Esophagus squamous epithelium (tissue), 5 donors: ENCODE data around the gene KCNAB2. TPM values are rescaled to one million over a fixed set of nuclear protein-coding genes. Genes with fewer than 3 reads are reported as not detected.

Experiments
- DNase-seq: peaks from one replicate; lab custom pipeline; 2025; lab: John Stamatoyannopoulos, UW
- H3K27ac ChIP-seq, 4 donors: fragments of 200-600 bp; sonication (generic); one replicate each; pipeline ENCODE4 v1.5.1; 2016 to 2019; ENCODE audit warnings: mild to moderate bottlenecking in 1 of 4
- H3K27me3 ChIP-seq, 4 donors: fragments of 200-600 bp; sonication (generic); 1 replicate in 3 of 4; 2 replicates in 1 of 4; pipeline versions ENCODE4 v1.5.1 to v1.6.0; 2017 to 2021; ENCODE audit warnings: antibody characterized with exemption in 1 of 4
- H3K36me3 ChIP-seq, 3 donors: fragments of 200-600 bp; sonication (generic); one replicate each; pipeline ENCODE4 v1.5.1; 2016 to 2019
- H3K4me1 ChIP-seq, 3 donors: fragments of 200-600 bp; sonication (generic); one replicate each; pipeline ENCODE4 v1.5.1; 2017 to 2019
- H3K4me3 ChIP-seq, 4 donors: fragments of 200-600 bp; sonication (generic); 1 replicate in 3 of 4; 2 replicates in 1 of 4; pipeline ENCODE4 v1.5.1; 2016 to 2019; ENCODE audit warnings: mild to moderate bottlenecking in 2 of 4, moderate library complexity in 1 of 4
- H3K9me3 ChIP-seq, 3 donors: fragments of 200-600 bp; sonication (generic); one replicate each; pipeline ENCODE4 v1.5.1; 2016 to 2019
- POLR2A ChIP-seq, 4 donors: fragments of 450-650 bp; IDR thresholded peaks; one replicate each; pipeline ENCODE4 v1.6.1; 2017; ENCODE audit warnings: antibody characterized with exemption in 4 of 4, mild to moderate bottlenecking in 4 of 4, moderate library complexity in 3 of 4
- WGBS, 2 donors: methylation state at CpG; one replicate each; pipeline ENCODE4 v1.1.5; 2018; 5-methylcytosine and 5-hydroxymethylcytosine counted together
- intact Hi-C: fragments of 100-400 bp; cut with DNase I; formaldehyde crosslinking; loops from one replicate; pipeline ENCODE4 v1.15.0; 2022
- total RNA-seq, 4 donors: library from RNA; depleted of rRNA; stranded (reverse); fragments of >200 nt; gene quantifications; one replicate each; pipeline ENCODE4 v1.1.0, GENCODE V29; 2016
- TF ChIP-seq, protein P1 (sequence below), 6 experiments: fragments of 450-650 bp in 4 of 6; fragments of 200-600 bp in 2 of 6; sonication (generic) in 2 of 6; IDR thresholded peaks; one replicate each; pipeline ENCODE4 v1.5.1; 2016 to 2019; ENCODE audit warnings: antibody characterized with exemption in 6 of 6, mild to moderate bottlenecking in 4 of 6, moderate library complexity in 4 of 6
- donor health status: DM: yes; HTN: yes; CAD: no.

KCNAB2 gene
- total RNA-seq, 4 donors from 2014 or later = 1.8 to 9.3 (median 3.9) TPM

DNA sequence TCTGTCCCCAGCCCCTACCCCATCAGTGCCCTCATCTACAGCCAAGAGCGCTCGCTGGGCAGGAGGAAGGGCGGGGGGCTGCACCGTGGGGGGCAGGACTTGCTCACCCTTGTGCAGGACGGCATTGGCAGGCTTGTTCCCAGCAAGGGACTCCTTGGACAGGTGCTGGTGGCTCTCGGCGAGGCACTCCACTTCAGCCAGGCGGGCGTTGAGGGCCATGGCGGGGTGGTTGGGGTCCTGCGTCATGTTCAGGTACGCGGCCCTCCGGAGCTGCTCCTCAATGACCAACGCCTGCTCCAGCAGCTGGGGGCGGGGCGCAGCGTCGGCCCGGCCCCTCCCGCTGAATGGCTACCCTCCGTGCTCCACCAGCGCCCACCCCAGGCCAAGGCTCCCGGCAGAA lies 64.0 kb downstream of the KCNAB2 start:
- intact Hi-C loops = no loop called here
- DNase-seq = no peak
- Histone ChIP-seq H3K4me3 (no peak overlapping the region), H3K36me3 (no peaks in the 10 kb centered on the region), H3K27ac (no peak overlapping the region), H3K27me3 (peaks cover 0 to 55% (median 0%) of the 10 kb centered on the region in 4 donors), H3K4me1 (no peaks in the 10 kb centered on the region), H3K9me3 (no peaks in the 10 kb centered on the region)
- TF ChIP-seq POLR2A (IDR thresholded peaks at IDR 0.05) = no peak
- TF ChIP-seq, protein P1, sequence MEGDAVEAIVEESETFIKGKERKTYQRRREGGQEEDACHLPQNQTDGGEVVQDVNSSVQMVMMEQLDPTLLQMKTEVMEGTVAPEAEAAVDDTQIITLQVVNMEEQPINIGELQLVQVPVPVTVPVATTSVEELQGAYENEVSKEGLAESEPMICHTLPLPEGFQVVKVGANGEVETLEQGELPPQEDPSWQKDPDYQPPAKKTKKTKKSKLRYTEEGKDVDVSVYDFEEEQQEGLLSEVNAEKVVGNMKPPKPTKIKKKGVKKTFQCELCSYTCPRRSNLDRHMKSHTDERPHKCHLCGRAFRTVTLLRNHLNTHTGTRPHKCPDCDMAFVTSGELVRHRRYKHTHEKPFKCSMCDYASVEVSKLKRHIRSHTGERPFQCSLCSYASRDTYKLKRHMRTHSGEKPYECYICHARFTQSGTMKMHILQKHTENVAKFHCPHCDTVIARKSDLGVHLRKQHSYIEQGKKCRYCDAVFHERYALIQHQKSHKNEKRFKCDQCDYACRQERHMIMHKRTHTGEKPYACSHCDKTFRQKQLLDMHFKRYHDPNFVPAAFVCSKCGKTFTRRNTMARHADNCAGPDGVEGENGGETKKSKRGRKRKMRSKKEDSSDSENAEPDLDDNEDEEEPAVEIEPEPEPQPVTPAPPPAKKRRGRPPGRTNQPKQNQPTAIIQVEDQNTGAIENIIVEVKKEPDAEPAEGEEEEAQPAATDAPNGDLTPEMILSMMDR (IDR thresholded peaks at IDR 0.05) = no peak
- WGBS, 2 donors = 92% methylated on average over 5 of the region's 24 CpGs; no CpG with 5 or more reads in 1 of the 2 donors

DNA sequence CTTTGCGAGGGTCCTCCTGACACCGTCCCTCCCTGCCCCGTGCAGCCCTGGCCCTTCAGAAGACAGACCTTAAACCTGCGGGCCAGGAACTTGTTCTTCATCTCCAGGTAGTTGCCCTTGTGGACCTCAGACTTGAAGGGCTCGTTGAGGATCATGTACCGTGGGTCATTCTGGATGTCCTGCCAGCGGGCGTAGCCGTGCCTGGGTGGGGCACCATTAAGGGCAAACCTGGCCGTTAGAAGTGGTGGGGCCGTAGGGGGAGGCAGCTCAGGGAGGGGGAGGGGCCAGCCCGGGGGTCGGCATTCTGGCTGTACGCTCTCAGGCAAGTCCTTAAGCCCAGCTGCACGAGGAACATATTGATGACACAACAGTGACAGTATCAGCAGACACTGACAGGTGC lies 64.6 kb downstream of the KCNAB2 start:
- Histone ChIP-seq H3K9me3 (no peaks in the 10 kb centered on the region), H3K27me3 (peaks cover 0 to 49% (median 0%) of the 10 kb centered on the region in 4 donors), H3K27ac (no peak overlapping the region), H3K36me3 (no peaks in the 10 kb centered on the region), H3K4me1 (no peaks in the 10 kb centered on the region), H3K4me3 (no peak overlapping the region)
- intact Hi-C loops = no loop called here
- DNase-seq = no peak
- TF ChIP-seq, protein P1 (IDR thresholded peaks at IDR 0.05) = no peak
- WGBS, 2 donors = 62 to 80% methylated on average over 3 to 14 of the region's 15 CpGs

DNA sequence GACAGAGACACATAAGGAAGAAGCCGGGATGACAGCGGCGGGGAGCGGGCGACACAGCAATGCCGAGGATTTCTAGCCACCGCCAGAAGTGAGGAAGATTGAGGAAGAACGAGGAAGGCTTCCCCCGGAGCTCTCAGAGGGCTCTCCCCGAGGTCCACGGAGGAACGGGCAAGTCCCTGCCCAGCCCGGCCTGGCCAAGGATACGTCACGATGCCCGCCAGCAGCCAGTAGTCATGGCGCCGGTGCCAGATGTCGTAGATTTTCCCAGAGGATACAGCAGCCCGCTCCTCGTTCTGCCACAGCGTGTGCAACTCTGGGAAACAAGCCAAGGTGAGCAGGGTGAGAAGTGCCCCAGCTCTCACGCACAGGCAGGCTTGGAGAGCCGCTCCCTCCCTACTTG lies 65.9 kb downstream of the KCNAB2 start:
- 76 to 79% methylated on average over 14 to 18 of the region's 24 CpGs for WGBS, 2 donors

DNA sequence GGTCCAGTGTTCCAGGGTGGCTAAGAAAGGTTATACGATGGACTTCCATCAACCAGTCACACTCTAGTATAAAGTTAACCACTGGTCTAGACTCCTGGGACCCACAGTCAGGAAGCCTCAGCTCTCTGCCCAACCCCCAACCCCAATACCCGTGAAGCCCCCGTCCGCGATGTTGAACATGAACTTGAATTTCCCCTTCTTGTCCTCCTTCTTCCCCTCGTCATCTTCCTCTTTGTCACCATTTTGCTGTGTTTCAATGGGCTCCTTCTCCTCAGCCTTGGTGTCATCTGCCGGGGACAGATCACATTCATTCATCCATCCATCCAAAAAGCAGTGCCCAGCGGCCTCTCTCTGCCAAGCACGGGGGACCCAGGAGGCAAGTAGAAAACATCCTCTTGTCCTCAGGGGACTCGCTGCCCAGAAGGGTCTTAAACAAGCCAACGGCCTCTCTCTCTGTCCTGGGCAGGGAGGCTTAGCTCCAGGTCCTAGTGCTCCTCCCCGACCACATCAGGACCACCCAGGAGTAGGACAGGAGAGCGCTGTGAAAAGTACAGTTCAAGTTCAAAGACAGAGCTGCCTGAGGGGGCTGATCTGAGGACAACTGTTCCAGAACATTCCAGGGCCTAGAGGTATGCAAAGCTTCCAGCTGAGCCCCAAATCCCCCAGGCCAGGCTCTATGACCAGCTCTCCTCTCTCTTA lies 66.5 kb downstream of the KCNAB2 start:
- no peak for DNase-seq
- no peak overlapping the region for H3K27ac ChIP-seq
- TF ChIP-seq, protein P1 (IDR thresholded peaks at IDR 0.05) = no peak
- TF ChIP-seq POLR2A (IDR thresholded peaks at IDR 0.05) = no peak
- intact Hi-C loops = no loop called here
- no peaks in the 10 kb centered on the region for H3K9me3 ChIP-seq
- H3K36me3 ChIP-seq = no peaks in the 10 kb centered on the region
- H3K4me3 ChIP-seq = no peak overlapping the region
- H3K27me3 ChIP-seq = peaks cover 0 to 41% (median 0%) of the 10 kb centered on the region in 4 donors
- no peaks in the 10 kb centered on the region for H3K4me1 ChIP-seq
- 82 to 85% methylated on average over 8 of the region's 13 CpGs for WGBS, 2 donors

More for the DNA sequence above, 65.9 kb downstream of the KCNAB2 start:
- TF ChIP-seq, protein P1 (IDR thresholded peaks at IDR 0.05) = no peak
- no peak for TF ChIP-seq POLR2A (IDR thresholded peaks at IDR 0.05)
- Histone ChIP-seq H3K36me3 (no peaks in the 10 kb centered on the region), H3K4me3 (no peak overlapping the region), H3K9me3 (no peaks in the 10 kb centered on the region), H3K27ac (no peak overlapping the region), H3K4me1 (no peaks in the 10 kb centered on the region), H3K27me3 (peaks cover 0 to 41% (median 0%) of the 10 kb centered on the region in 4 donors)
- DNase-seq = no peak
- intact Hi-C loops = no loop called here

DNA sequence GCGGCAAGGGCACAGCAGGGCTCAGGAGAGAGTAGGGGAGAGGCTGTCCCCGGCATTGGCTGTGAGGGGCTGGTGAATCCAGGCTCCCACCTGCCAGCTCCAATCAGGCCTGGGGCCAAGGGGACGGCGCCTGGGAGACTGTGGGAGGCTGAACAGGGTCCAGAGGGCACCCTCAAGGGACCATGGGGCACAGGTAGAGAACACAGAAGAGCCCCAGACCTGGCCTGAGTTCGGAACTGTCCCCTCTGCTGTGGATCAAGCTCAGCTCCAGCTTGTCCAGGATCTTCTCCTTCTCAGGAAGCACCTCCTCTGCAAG lies 67.0 kb downstream of the KCNAB2 start:
- TF ChIP-seq, protein P1 (IDR thresholded peaks at IDR 0.05) = no peak
- no peak for TF ChIP-seq POLR2A (IDR thresholded peaks at IDR 0.05)
- intact Hi-C loops = no loop called here
- 80% methylated on average over 1 of the region's 5 CpGs; no CpG with 5 or more reads in 1 of the 2 donors for WGBS, 2 donors
- Histone ChIP-seq H3K4me1 (no peaks in the 10 kb centered on the region), H3K36me3 (no peaks in the 10 kb centered on the region), H3K27ac (no peak overlapping the region), H3K4me3 (no peak overlapping the region), H3K27me3 (peaks cover 0 to 41% (median 0%) of the 10 kb centered on the region in 4 donors), H3K9me3 (no peaks in the 10 kb centered on the region)
- no peak for DNase-seq
